NCI-H1417 (cell line): ENCODE measurements around the gene FUCA1.
"Not testable (repeated sequence)": the region's sequence is repeated elsewhere in the genome, so short reads cannot be mapped to it uniquely, and the experiment has no call there.

Experiments
- DNase-seq, 3 experiments: peaks; one replicate each; lab custom pipeline; 2025; lab: John Stamatoyannopoulos, UW

Gene FUCA1

GRCh38 chr1:23867895-23868556 is at the start of gene FUCA1:
Gene FUCA1, minus strand, starts transcription at chr1:23868290. Its CDS starts 4 bp downstream, at chr1:23868286.
- DNase-seq: peak; percentile 97 to 98 (median 97)

GRCh38 chr1:23916209-23917131 is 48.4 kb upstream of the FUCA1 start:
- DNase-seq: peak in 2 of 3 experiments; percentile 47 to 51

- DNase-seq: no peak
Observed at GRCh38 chr1:23915466-23915865, 47.4 kb upstream of the FUCA1 start.

- no peak for DNase-seq
Observed at GRCh38 chr1:23914921-23915320, 46.8 kb upstream of the FUCA1 start.

- no peak for DNase-seq
Observed at GRCh38 chr1:23913212-23913880, 45.3 kb upstream of the FUCA1 start, which contains the start of gene CNR2. Gene CNR2, minus strand, starts transcription at chr1:23913362. Its CDS starts 37,745 bp downstream, at chr1:23875617.

- no peak for DNase-seq
Observed at GRCh38 chr1:23911921-23912320, 43.8 kb upstream of the FUCA1 start.

- no peak for DNase-seq
Observed at GRCh38 chr1:23910553-23911246, 42.6 kb upstream of the FUCA1 start.

- no peak for DNase-seq
Observed at GRCh38 chr1:23910144-23910543, 42.1 kb upstream of the FUCA1 start.

- no peak for DNase-seq
Observed at GRCh38 chr1:23909412-23909811, 41.3 kb upstream of the FUCA1 start.

- DNase-seq: no peak
Observed at GRCh38 chr1:23908453-23909341, 40.6 kb upstream of the FUCA1 start.

GRCh38 chr1:23906731-23907130 is 38.6 kb upstream of the FUCA1 start:
- DNase-seq: no peak

- DNase-seq: no peak
Observed at GRCh38 chr1:23905461-23906025, 37.5 kb upstream of the FUCA1 start.

- no peak for DNase-seq
Observed at GRCh38 chr1:23904748-23905357, 36.8 kb upstream of the FUCA1 start.

GRCh38 chr1:23903754-23904153 is 35.7 kb upstream of the FUCA1 start:
- no peak for DNase-seq

- DNase-seq: peak in 2 of 3 experiments; percentile 17 to 27
Observed at GRCh38 chr1:23902321-23903278, 34.5 kb upstream of the FUCA1 start.

GRCh38 chr1:23900017-23900416 is 31.9 kb upstream of the FUCA1 start:
- not testable (repeated sequence) for DNase-seq

GRCh38 chr1:23899070-23899469 is 31.0 kb upstream of the FUCA1 start:
- no peak for DNase-seq

GRCh38 chr1:23897083-23897482 is 29.0 kb upstream of the FUCA1 start:
- DNase-seq: no peak

- no peak for DNase-seq
Observed at GRCh38 chr1:23896491-23896890, 28.4 kb upstream of the FUCA1 start.
